Naive thymus-derived CD4-positive, alpha-beta T cell (primary cell): ENCODE results near the gene TMED10. TPM values are rescaled to one million over a fixed set of nuclear protein-coding genes. Genes with fewer than 3 reads are reported as not detected.

Experiments
- ATAC-seq: fragments of 150-1000 bp; cut with Tn5 transposase; 2 replicates; pipeline ENCODE4 v1.10.0; 2021; ENCODE audit warnings: mild to moderate bottlenecking, moderate library complexity
- CTCF ChIA-PET: fragments of 350-600 bp; sonication (Branson Sonifier 250); formaldehyde crosslinking; loops from one replicate; lab custom pipeline; 2021; ENCODE audit warnings: antibody characterized with exemption; lab: Charles Lee
- POLR2A ChIA-PET: fragments of 350-600 bp; sonication (Branson Sonifier 250); formaldehyde crosslinking; loops from one replicate; lab custom pipeline; 2021; ENCODE audit warnings: antibody characterized with exemption, inconsistent platforms; lab: Charles Lee
- DNase-seq, 9 donors: peaks; one replicate each; pipeline versions ENCODE4 v3.0.0 to v3.0.0-alpha.2; 2020 to 2022; ENCODE audit warnings: mixed read lengths in 1 of 9
- H3K27ac ChIP-seq: one replicate; pipeline ENCODE4 v1.7.0; 2013; ENCODE audit warnings: mild to moderate bottlenecking, low read depth, low read length, moderate library complexity
- H3K27me3 ChIP-seq, 2 donors: one replicate each; pipeline ENCODE4 v1.7.0; 2013; ENCODE audit warnings: low read length in 2 of 2, mild to moderate bottlenecking in 2 of 2, moderate library complexity in 2 of 2; ENCODE audit not compliant: control insufficient read depth in 2 of 2, insufficient read depth in 2 of 2
- H3K36me3 ChIP-seq, 3 experiments: 1 replicate in 2 of 3; 2 replicates in 1 of 3; pipeline ENCODE4 v1.7.0; 2013; ENCODE audit warnings: low read length in 3 of 3, mild to moderate bottlenecking in 3 of 3, moderate library complexity in 1 of 3; ENCODE audit not compliant: insufficient read depth in 3 of 3, control insufficient read depth in 2 of 3
- H3K4me1 ChIP-seq, 2 donors: one replicate each; pipeline ENCODE4 v1.7.0; 2013; ENCODE audit warnings: low read length in 2 of 2, mild to moderate bottlenecking in 2 of 2, moderate library complexity in 1 of 2; ENCODE audit not compliant: control insufficient read depth in 2 of 2, insufficient read depth in 2 of 2
- H3K4me3 ChIP-seq: 2 replicates; pipeline ENCODE4 v1.7.0; 2013; ENCODE audit warnings: mild to moderate bottlenecking, low read length
- H3K9me3 ChIP-seq, 3 experiments: 1 replicate in 2 of 3; 2 replicates in 1 of 3; pipeline ENCODE4 v1.7.0; 2013; ENCODE audit warnings: low read length in 3 of 3; ENCODE audit not compliant: control insufficient read depth in 2 of 3
- H3K27ac Mint-ChIP-seq, 9 donors: one replicate each; pipeline ENCODE4 v1.8.0; 2020 to 2022; ENCODE audit warnings: mixed read lengths in 9 of 9, mild to moderate bottlenecking in 8 of 9, moderate library complexity in 5 of 9, inconsistent platforms in 2 of 9
- H3K27me3 Mint-ChIP-seq, 5 donors: one replicate each; pipeline ENCODE4 v1.8.0; 2021 to 2022; ENCODE audit warnings: mixed read lengths in 5 of 5, mild to moderate bottlenecking in 1 of 5
- H3K36me3 Mint-ChIP-seq, 5 donors: one replicate each; pipeline ENCODE4 v1.8.0; 2020 to 2022; ENCODE audit warnings: mixed read lengths in 5 of 5, mild to moderate bottlenecking in 3 of 5, inconsistent platforms in 1 of 5
- H3K4me1 Mint-ChIP-seq, 7 donors: one replicate each; pipeline ENCODE4 v1.8.0; 2020 to 2022; ENCODE audit warnings: mixed read lengths in 7 of 7, mild to moderate bottlenecking in 3 of 7, inconsistent platforms in 1 of 7
- H3K4me3 Mint-ChIP-seq, 10 donors: one replicate each; pipeline ENCODE4 v1.8.0; 2020 to 2022; ENCODE audit warnings: mild to moderate bottlenecking in 10 of 10, mixed read lengths in 10 of 10, moderate library complexity in 6 of 10, inconsistent platforms in 2 of 10
- H3K9me3 Mint-ChIP-seq, 11 donors: one replicate each; pipeline ENCODE4 v1.8.0; 2020 to 2022; ENCODE audit warnings: mixed read lengths in 11 of 11, mild to moderate bottlenecking in 4 of 11, inconsistent platforms in 1 of 11, moderate library complexity in 1 of 11
- intact Hi-C, 2 donors: fragments of 100-400 bp; cut with micrococcal nuclease; formaldehyde crosslinking; loops; one replicate each; pipeline ENCODE4 v1.15.1; 2023
- polyA plus RNA-seq, 2 donors: library from polyadenylated mRNA; unstranded; fragments of 300-500 nt; fragmentation: Illumina TruSeq; gene quantifications; one replicate each; pipeline ENCODE4 v1.2.3, GENCODE V29; 2021
- total RNA-seq, 6 experiments: library from RNA in 5 of 6; stranded (reverse) in 5 of 6; gene quantifications; 1 replicate in 5 of 6; 2 replicates in 1 of 6; pipeline ENCODE4 v1.2.3 and lab custom pipeline; 2021 to 2026

The TMED10 gene
- total RNA-seq, result 100 to 1,000 TPM; 155 to 233 (median 171) TPM
- polyA plus RNA-seq, result 100 to 1,000 TPM; 204 to 245 TPM
- 117 reads per million, percentile 87 among the genes with 10 or more reads in this experiment for total RNA-seq (lab: John Stamatoyannopoulos, UW)

DNA sequence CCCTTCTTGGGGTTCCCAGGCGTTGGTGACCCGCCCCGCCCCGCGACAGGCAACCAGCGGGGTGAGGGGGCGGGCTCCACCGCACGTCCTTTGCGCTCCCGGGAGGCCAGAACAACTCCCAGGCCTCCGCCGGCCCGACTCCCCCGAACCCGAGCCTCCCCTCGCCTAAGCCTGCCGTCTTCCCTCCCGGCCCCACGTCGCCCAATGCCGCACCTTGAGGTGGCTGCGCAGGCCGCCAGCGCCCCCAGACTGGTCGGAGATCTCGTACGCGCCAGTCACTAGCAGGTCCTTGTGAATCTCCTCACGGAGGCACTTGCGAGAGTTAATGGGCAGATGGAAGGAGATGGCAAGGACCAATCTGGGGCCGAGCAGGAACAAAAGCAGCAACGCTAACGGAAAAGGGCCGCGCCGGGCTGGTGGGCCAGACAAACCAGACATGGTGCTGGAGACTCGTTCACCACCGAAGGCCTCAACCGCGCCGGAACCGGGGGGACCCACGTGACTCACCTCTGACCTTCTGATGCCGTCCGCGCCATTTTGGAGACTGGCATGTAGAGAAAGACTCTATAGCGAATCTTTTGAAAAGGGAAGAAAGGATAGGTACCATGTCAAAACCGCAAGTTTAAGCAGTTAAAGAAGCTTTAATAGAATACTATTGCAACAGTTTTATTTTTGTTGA is at the start of gene TMED10:
Gene TMED10 (minus strand): TSS at position 471 of the 679 bp plus-strand sequence. CDS start 33 bp downstream, at position 438.
- H3K27me3 Mint-ChIP-seq, result peaks cover 0 to 7% (median 0%) of the 10 kb centered on the region in 5 donors
- H3K4me1 ChIP-seq, result peaks cover 27 to 33% of the 10 kb centered on the region in 2 donors

GRCh38 chr14:75224561-75224960 is 48.1 kb upstream of the TMED10 start:
- Mint-ChIP-seq H3K27me3 (peaks cover 0 to 12% (median 0%) of the 10 kb centered on the region in 5 donors), H3K9me3 (no peaks in the 10 kb centered on the region), H3K4me3 (no peak overlapping the region), H3K27ac (peak overlapping the region in 1 of 9 donors; percentile 64), H3K4me1 (peaks cover 22 to 32% (median 26%) of the 10 kb centered on the region in 7 donors), H3K36me3 (no peaks in the 10 kb centered on the region)
- H3K4me1 ChIP-seq, result peaks cover 6 to 7% of the 10 kb centered on the region in 2 donors
- no peaks in the 10 kb centered on the region for H3K9me3 ChIP-seq
- H3K36me3 ChIP-seq, result no peaks in the 10 kb centered on the region
- intact Hi-C loops, result no loop called here
- DNase-seq (no peak), ATAC-seq (no peak)
- POLR2A ChIA-PET, result interaction anchor here (0.6 kb wide), 1 partner anchor 889 kb away, joined by 3 read pairs; no protein-coding TSS in a partner anchor
- H3K4me3 ChIP-seq, result no peak overlapping the region
- H3K27ac ChIP-seq, result no peak overlapping the region
- H3K27me3 ChIP-seq, result no peaks in the 10 kb centered on the region
- CTCF ChIA-PET, result no interaction called here

More for the DNA sequence above, at the start of gene TMED10:
- peak; percentile 86 to 96 (median 94) for DNase-seq
- Histone ChIP-seq H3K27me3 (no peaks in the 10 kb centered on the region), H3K4me3 (peak within 1 kb of the TSS; percentile 93), H3K9me3 (no peaks in the 10 kb centered on the region), H3K36me3 (peaks cover 0 to 3% (median 0%) of the 10 kb centered on the region in 3 experiments), H3K27ac (peak within 1 kb of the TSS; percentile 98)
- Mint-ChIP-seq H3K4me3 (peak within 1 kb of the TSS; percentile 77 to 96 (median 91)), H3K36me3 (peaks cover 0 to 14% (median 0%) of the 10 kb centered on the region in 5 donors), H3K27ac (peak within 1 kb of the TSS; percentile 95 to 99 (median 97)), H3K4me1 (peaks cover 27 to 60% (median 53%) of the 10 kb centered on the region in 7 donors), H3K9me3 (no peaks in the 10 kb centered on the region)
- ChIA-PET POLR2A (interaction anchor here (0.6 to 1.2 kb wide), 18 partner anchors 8 to 118 kb away, joined by 3 to 10 read pairs (median 4); partner anchors contain the start of gene NEK9), CTCF (interaction anchor here (0.9 to 1.2 kb wide), 4 partner anchors 16 to 114 kb away, joined by 3 to 5 read pairs (median 4); no protein-coding TSS in a partner anchor)
- intact Hi-C loops, result loop anchor here (1.0 to 10.0 kb wide), 18 partner anchors 17 to 1091 kb away; partner anchors contain the start of genes EIF2B2 (in 2 of the 2), FOS (in 2 of the 2), NEK9 (in 2 of the 2) and YLPM1 (in 2 of the 2)
- peak; percentile 84 for ATAC-seq

DNA sequence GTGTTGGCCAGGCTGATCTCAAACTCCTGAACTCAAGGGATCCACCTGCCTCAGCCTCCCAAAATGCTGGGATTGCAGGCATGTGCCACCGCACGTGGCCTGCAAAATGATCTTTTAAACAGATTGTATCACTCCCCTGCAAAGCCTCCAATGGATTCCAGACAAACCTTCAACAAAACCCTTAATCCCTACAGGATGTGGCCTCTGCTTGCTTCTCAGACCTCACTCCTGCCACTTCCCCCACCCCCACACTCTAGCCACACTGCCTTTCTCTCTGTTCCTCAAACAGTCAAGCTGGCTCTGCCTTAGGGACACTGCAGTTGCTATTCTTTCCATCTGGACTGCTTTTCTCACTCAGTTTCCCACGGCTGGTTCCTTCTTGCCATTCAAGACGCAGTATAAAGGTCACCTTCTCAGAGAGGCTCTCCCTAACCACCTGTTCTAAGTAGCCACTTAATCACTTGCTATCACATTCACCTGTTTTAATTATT is 47.3 kb upstream of the TMED10 start:
- intact Hi-C loops, result no loop called here
- H3K4me1 ChIP-seq, result no peaks in the 10 kb centered on the region
- no peak overlapping the region for H3K4me3 Mint-ChIP-seq
- no peaks in the 10 kb centered on the region for H3K36me3 ChIP-seq
- H3K9me3 Mint-ChIP-seq, result no peaks in the 10 kb centered on the region
- no peaks in the 10 kb centered on the region for H3K27me3 ChIP-seq
- ATAC-seq (peak; percentile 56), DNase-seq (no peak)
- H3K9me3 ChIP-seq, result no peaks in the 10 kb centered on the region
- H3K36me3 Mint-ChIP-seq, result no peaks in the 10 kb centered on the region
- CTCF ChIA-PET, result interaction anchor here (0.6 kb wide), 1 partner anchor 622 kb away, joined by 3 read pairs; no protein-coding TSS in a partner anchor
- no peak overlapping the region for H3K27ac ChIP-seq
- POLR2A ChIA-PET, result no interaction called here
- H3K27me3 Mint-ChIP-seq, result peaks cover 0 to 12% (median 0%) of the 10 kb centered on the region in 5 donors
- H3K27ac Mint-ChIP-seq, result no peak overlapping the region
- peaks cover 13 to 23% (median 18%) of the 10 kb centered on the region in 7 donors for H3K4me1 Mint-ChIP-seq
- H3K4me3 ChIP-seq, result no peak overlapping the region

- Histone ChIP-seq H3K36me3 (no peaks in the 10 kb centered on the region), H3K27ac (no peak overlapping the region), H3K27me3 (no peaks in the 10 kb centered on the region), H3K4me3 (no peak overlapping the region), H3K9me3 (no peaks in the 10 kb centered on the region), H3K4me1 (no peaks in the 10 kb centered on the region)
- Mint-ChIP-seq H3K9me3 (no peaks in the 10 kb centered on the region), H3K4me3 (no peak overlapping the region), H3K27ac (peak overlapping the region in 2 of 9 donors; percentile 14 to 49), H3K27me3 (peaks cover 0 to 18% (median 0%) of the 10 kb centered on the region in 5 donors), H3K4me1 (peaks cover 6 to 18% (median 12%) of the 10 kb centered on the region in 7 donors), H3K36me3 (no peaks in the 10 kb centered on the region)
- ChIA-PET POLR2A (no interaction called here), CTCF (interaction anchor here (0.7 kb wide), 1 partner anchor 37 kb away, joined by 3 read pairs; no protein-coding TSS in a partner anchor)
- DNase-seq (no peak), ATAC-seq (peak; percentile 89)
- intact Hi-C loops, result no loop called here
Measured at GRCh38 chr14:75222208-75222701, 45.8 kb upstream of the TMED10 start.

DNA sequence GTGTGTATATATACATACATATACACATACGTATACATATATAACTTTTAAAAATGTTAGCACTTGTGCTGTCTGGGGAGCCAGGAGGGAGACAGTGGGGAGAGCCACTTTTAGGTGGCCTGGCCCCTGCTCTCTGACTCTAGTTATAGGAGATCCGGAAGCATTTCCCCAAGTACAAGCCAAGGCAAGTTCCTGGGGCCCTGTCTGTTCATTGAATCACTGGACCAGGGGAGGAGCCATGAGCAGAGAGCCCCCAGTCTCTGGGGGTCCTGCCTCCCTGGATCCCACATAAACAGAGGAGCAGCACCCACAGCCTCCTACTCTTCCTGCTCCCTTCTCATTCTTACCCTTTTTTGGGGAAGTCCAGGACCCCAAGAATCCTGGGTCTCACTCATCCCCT is 45.4 kb upstream of the TMED10 start:
- no peaks in the 10 kb centered on the region for H3K9me3 Mint-ChIP-seq
- Histone ChIP-seq H3K36me3 (no peaks in the 10 kb centered on the region), H3K9me3 (no peaks in the 10 kb centered on the region), H3K4me3 (no peak overlapping the region), H3K27me3 (no peaks in the 10 kb centered on the region), H3K27ac (no peak overlapping the region), H3K4me1 (no peaks in the 10 kb centered on the region)
- no peak overlapping the region for H3K4me3 Mint-ChIP-seq
- H3K4me1 Mint-ChIP-seq, result peaks cover 6 to 15% (median 10%) of the 10 kb centered on the region in 7 donors
- no peaks in the 10 kb centered on the region for H3K36me3 Mint-ChIP-seq
- intact Hi-C loops, result no loop called here
- ATAC-seq (no peak), DNase-seq (no peak)
- no peak overlapping the region for H3K27ac Mint-ChIP-seq
- peaks cover 0 to 18% (median 0%) of the 10 kb centered on the region in 5 donors for H3K27me3 Mint-ChIP-seq
- CTCF ChIA-PET, result no interaction called here
- POLR2A ChIA-PET, result no interaction called here

- peak overlapping the region in 3 of 9 donors; percentile 2 to 32 (median 23) for H3K27ac Mint-ChIP-seq
- H3K36me3 Mint-ChIP-seq, result peaks cover 0 to under 1% (median 0%) of the 10 kb centered on the region in 5 donors
- CTCF ChIA-PET, result no interaction called here
- peaks cover 13 to 14% of the 10 kb centered on the region in 2 donors for H3K4me1 ChIP-seq
- H3K9me3 ChIP-seq, result no peaks in the 10 kb centered on the region
- H3K36me3 ChIP-seq, result no peaks in the 10 kb centered on the region
- DNase-seq (no peak), ATAC-seq (no peak)
- H3K27me3 ChIP-seq, result no peaks in the 10 kb centered on the region
- no peak overlapping the region for H3K27ac ChIP-seq
- intact Hi-C loops, result no loop called here
- H3K4me1 Mint-ChIP-seq, result peaks cover 14 to 26% (median 19%) of the 10 kb centered on the region in 7 donors
- no peak overlapping the region for H3K4me3 ChIP-seq
- POLR2A ChIA-PET, result no interaction called here
- peaks cover 0 to 14% (median 0%) of the 10 kb centered on the region in 5 donors for H3K27me3 Mint-ChIP-seq
- no peak overlapping the region for H3K4me3 Mint-ChIP-seq
- no peaks in the 10 kb centered on the region for H3K9me3 Mint-ChIP-seq
Measured at GRCh38 chr14:75220156-75220555, 43.7 kb upstream of the TMED10 start.
